Activated CD8-positive, alpha-beta memory T cell treated with anti-CD3 and anti-CD28 coated beads for 4 hours (primary cell): ENCODE results near the gene PI4KA.
"Not testable (repeated sequence)": the region's sequence is repeated elsewhere in the genome, so short reads cannot be mapped to it uniquely, and the experiment has no call there.

Experiments used
- DNase-seq, 2 donors: peaks; one replicate each; pipeline ENCODE4 v3.0.0-alpha.2; 2020; ENCODE audit warnings: low read depth in 2 of 2

Gene PI4KA

GRCh38 chr22:20847318-20847822 lies 11.2 kb downstream of the PI4KA start:
- DNase-seq: no peak

GRCh38 chr22:20844055-20845037 lies 14.3 kb downstream of the PI4KA start:
- no peak for DNase-seq

GRCh38 chr22:20843501-20843900 lies 15.1 kb downstream of the PI4KA start:
- DNase-seq: no peak

- no peak for DNase-seq
Observed at GRCh38 chr22:20840646-20841371, 17.8 kb downstream of the PI4KA start.

- no peak for DNase-seq
Observed at GRCh38 chr22:20839837-20840645, 18.6 kb downstream of the PI4KA start.

- DNase-seq: not testable (repeated sequence)
Observed at GRCh38 chr22:20839354-20839753, 19.3 kb downstream of the PI4KA start.

GRCh38 chr22:20836987-20837823 lies 21.4 kb downstream of the PI4KA start:
- DNase-seq: no peak

GRCh38 chr22:20834725-20835124 lies 23.9 kb downstream of the PI4KA start:
- DNase-seq: no peak

GRCh38 chr22:20834206-20834605 lies 24.4 kb downstream of the PI4KA start:
- no peak for DNase-seq

GRCh38 chr22:20833225-20833665 lies 25.4 kb downstream of the PI4KA start:
- DNase-seq: no peak

- no peak for DNase-seq
Observed at GRCh38 chr22:20829491-20830134, 29.0 kb downstream of the PI4KA start.

- not testable (repeated sequence) for DNase-seq
Observed at GRCh38 chr22:20826373-20827152, 32.0 kb downstream of the PI4KA start.

- DNase-seq: no peak
Observed at GRCh38 chr22:20825624-20826023, 33.0 kb downstream of the PI4KA start.

GRCh38 chr22:20825216-20825615 lies 33.4 kb downstream of the PI4KA start:
- not testable (repeated sequence) for DNase-seq

GRCh38 chr22:20823264-20823663 lies 35.3 kb downstream of the PI4KA start:
- DNase-seq: no peak

GRCh38 chr22:20822240-20822639 lies 36.4 kb downstream of the PI4KA start:
- no peak for DNase-seq

GRCh38 chr22:20821717-20822239 lies 36.8 kb downstream of the PI4KA start:
- DNase-seq: not testable (repeated sequence)

- no peak for DNase-seq
Observed at GRCh38 chr22:20819471-20819870, 39.1 kb downstream of the PI4KA start.

GRCh38 chr22:20818471-20818870 lies 40.1 kb downstream of the PI4KA start:
- DNase-seq: no peak
